ENCODE data around the gene IFIT5. TPM values are rescaled to one million over a fixed set of nuclear protein-coding genes. Genes with fewer than 3 reads are reported as not detected.

IFIT5 gene
- total RNA-seq, 1 donor from 2014 or later: 25.3 TPM

DNA sequence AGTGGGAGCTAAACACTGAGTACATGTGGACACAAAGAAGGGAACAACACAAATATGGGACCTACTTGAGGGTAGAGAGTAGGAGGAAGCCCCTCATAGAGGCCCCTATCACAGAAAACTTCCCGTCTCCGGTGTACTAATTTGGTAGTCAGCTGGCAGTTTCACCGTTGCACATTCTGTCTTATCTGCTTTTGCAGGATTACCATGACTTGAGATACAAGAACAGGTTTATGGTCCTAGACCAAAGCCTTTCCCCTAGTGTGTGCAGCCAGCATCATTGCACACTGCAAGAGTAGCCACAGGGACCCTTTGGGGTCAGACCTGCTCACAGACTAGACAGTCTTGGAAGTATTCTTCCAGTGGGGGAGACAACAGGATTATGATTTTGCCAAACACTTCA lies 42.4 kb upstream of the IFIT5 start:
- H3K27ac ChIP-seq: no peak overlapping the region
- peaks cover 47% of the 10 kb centered on the region for H3K4me1 ChIP-seq
- H3K4me3 ChIP-seq: no peak overlapping the region
- no peaks in the 10 kb centered on the region for H3K9me3 ChIP-seq
- no peaks in the 10 kb centered on the region for H3K27me3 ChIP-seq (ENCODE audit: low read depth)
- TF ChIP-seq, protein P1, sequence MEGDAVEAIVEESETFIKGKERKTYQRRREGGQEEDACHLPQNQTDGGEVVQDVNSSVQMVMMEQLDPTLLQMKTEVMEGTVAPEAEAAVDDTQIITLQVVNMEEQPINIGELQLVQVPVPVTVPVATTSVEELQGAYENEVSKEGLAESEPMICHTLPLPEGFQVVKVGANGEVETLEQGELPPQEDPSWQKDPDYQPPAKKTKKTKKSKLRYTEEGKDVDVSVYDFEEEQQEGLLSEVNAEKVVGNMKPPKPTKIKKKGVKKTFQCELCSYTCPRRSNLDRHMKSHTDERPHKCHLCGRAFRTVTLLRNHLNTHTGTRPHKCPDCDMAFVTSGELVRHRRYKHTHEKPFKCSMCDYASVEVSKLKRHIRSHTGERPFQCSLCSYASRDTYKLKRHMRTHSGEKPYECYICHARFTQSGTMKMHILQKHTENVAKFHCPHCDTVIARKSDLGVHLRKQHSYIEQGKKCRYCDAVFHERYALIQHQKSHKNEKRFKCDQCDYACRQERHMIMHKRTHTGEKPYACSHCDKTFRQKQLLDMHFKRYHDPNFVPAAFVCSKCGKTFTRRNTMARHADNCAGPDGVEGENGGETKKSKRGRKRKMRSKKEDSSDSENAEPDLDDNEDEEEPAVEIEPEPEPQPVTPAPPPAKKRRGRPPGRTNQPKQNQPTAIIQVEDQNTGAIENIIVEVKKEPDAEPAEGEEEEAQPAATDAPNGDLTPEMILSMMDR (IDR thresholded peaks at IDR 0.05): no peak
- no peaks in the 10 kb centered on the region for H3K36me3 ChIP-seq
- ATAC-seq (no peak), DNase-seq (no peak)
- intact Hi-C loops (cut with DNase I): no loop called here

DNA sequence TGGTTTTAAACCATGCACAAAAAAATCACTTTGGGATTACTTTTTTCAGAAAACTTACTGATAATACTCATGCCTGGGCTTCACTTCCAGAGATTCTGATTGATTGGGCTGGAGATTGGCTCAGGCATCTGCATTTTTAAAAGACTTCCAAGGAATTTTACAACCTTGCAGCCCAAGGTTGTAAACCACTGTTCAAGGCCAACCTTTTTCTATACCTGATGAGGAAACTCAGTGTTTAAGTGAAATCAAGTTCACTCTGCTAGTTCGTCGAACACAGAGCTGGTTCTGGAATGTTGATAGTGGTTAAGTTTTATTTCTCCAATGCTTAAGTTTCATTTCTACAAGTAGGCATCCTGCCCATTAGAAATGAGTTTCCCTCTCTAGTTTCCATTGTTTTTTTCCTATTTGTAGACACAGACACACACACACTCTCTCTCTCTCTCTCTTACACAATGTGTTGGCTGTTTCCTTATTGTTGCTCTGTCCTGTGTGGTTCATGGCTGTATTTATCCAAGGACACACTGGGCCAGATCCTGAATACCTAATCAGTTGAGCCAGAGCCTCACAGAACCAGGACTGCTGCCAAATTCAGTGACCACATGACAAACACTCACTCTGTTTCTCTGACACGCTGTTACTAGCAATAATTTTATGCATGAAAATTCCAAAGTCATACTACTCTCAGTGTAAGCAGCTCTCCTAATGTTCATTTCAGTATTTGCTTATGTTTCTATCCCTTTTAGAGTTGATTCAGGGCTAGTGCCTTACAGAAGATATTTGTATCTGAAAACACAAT lies 40.3 kb upstream of the IFIT5 start:
- intact Hi-C loops (cut with DNase I): no loop called here
- Histone ChIP-seq H3K4me3 (no peak overlapping the region), H3K4me1 (peaks cover 32% of the 10 kb centered on the region), H3K27me3 (ENCODE audit: low read depth) (no peaks in the 10 kb centered on the region), H3K36me3 (no peaks in the 10 kb centered on the region), H3K9me3 (no peaks in the 10 kb centered on the region), H3K27ac (peak overlapping the region; percentile 74)
- DNase-seq (peak; percentile 62), ATAC-seq (peak; percentile 95 to 96)
- TF ChIP-seq, protein P1 (IDR thresholded peaks at IDR 0.05): no peak

DNA sequence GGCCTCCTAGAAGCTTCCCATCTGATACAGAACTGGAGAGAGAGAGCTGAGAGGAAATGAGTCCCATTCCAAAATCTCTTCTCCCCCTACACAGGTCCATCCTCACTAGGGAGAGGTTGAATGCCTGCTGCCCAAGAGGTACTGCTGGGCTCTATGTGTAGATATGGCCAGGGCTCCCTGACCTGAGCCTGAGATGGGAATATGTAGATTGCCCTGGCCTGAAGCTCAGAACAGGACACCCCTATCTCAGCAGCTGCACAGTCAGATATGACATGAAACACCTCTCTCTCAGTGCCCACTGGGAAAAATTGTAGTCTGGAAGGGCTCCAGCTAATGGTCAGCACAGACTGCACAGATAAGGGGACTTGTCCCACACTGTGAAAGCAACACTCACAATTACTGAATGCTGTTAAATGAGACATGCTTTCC lies 39.6 kb upstream of the IFIT5 start:
- Histone ChIP-seq H3K27ac (peak overlapping the region; percentile 74), H3K4me1 (peaks cover 26% of the 10 kb centered on the region), H3K9me3 (no peaks in the 10 kb centered on the region), H3K36me3 (no peaks in the 10 kb centered on the region), H3K27me3 (ENCODE audit: low read depth) (no peaks in the 10 kb centered on the region), H3K4me3 (no peak overlapping the region)
- TF ChIP-seq, protein P1 (IDR thresholded peaks at IDR 0.05): no peak
- DNase-seq: no peak
- intact Hi-C loops (cut with DNase I): no loop called here
- ATAC-seq: peak in 1 of 2 donors; percentile 17

- DNase-seq (no peak), ATAC-seq (no peak)
- Histone ChIP-seq H3K9me3 (no peaks in the 10 kb centered on the region), H3K36me3 (no peaks in the 10 kb centered on the region), H3K4me3 (no peak within 1 kb of the TSS), H3K27ac (no peak within 1 kb of the TSS), H3K27me3 (ENCODE audit: low read depth) (no peaks in the 10 kb centered on the region), H3K4me1 (peaks cover 26% of the 10 kb centered on the region)
- TF ChIP-seq, protein P1 (IDR thresholded peaks at IDR 0.05): no peak
- intact Hi-C loops (cut with DNase I): no loop called here
Observed at GRCh38 chr10:89377705-89378637, 36.4 kb upstream of the IFIT5 start, which contains the start of gene IFIT1B. TSS of gene IFIT1B (plus strand) at chr10:89378056. CDS start at chr10:89378136, 80 bp downstream.

DNA sequence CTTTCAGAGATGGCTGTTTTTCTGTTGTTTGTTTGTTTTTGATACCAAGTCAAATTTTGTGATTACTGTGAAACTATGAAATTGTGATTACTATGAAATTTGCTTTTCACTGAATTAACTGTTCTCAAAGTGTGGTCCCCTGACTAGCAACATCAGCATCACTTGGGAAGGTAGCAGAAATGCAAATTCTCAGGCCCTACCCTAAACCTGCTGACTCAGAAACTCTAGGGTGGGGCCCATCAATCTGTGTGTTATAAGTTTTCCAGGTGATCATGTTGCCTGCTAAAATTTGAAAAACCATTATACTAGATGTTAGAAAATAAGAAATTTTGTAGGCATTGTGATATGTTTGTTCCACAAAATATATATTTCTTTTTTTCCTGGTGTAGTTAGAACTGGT lies 35.3 kb upstream of the IFIT5 start:
- H3K27me3 ChIP-seq (ENCODE audit: low read depth): no peaks in the 10 kb centered on the region
- no peak for ATAC-seq
- no peaks in the 10 kb centered on the region for H3K9me3 ChIP-seq
- TF ChIP-seq, protein P1 (IDR thresholded peaks at IDR 0.05): no peak
- no peaks in the 10 kb centered on the region for H3K36me3 ChIP-seq
- intact Hi-C loops (cut with DNase I): no loop called here
- H3K4me3 ChIP-seq: no peak overlapping the region
- DNase-seq: no peak
- peaks cover 15% of the 10 kb centered on the region for H3K4me1 ChIP-seq
- no peak overlapping the region for H3K27ac ChIP-seq
